HepG2 (cell line): Measurements from ENCODE around the gene IGFBP6. TPM values are rescaled to one million over a fixed set of nuclear protein-coding genes. Genes with fewer than 3 reads are reported as not detected.

Source experiments
- ATF7 ChIP-seq, 2 experiments: fragments of 450-650 bp in 1 of 2; sonication (generic) in 1 of 2; formaldehyde crosslinking in 1 of 2; IDR thresholded peaks; 2 replicates each; pipeline versions ENCODE4 v1.4.0 to v1.6.1; 2016 to 2020; ENCODE audit warnings: antibody characterized with exemption in 1 of 2, mild to moderate bottlenecking in 1 of 2, missing genetic modification reagents in 1 of 2
- CBX5 ChIP-seq: sonication (generic); formaldehyde crosslinking; IDR thresholded peaks from 2 replicates; pipeline ENCODE4 v1.4.0; 2020; ENCODE audit warnings: missing genetic modification reagents, borderline replicate concordance
- HOXA7 ChIP-seq: sonication (generic); formaldehyde crosslinking; IDR thresholded peaks from 2 replicates; pipeline ENCODE4 v1.8.1; 2022; ENCODE audit warnings: mild to moderate bottlenecking, missing genetic modification reagents, moderate library complexity
- KAT8 ChIP-seq: IDR thresholded peaks from 2 replicates; pipeline ENCODE4 v1.6.1; 2016; ENCODE audit warnings: missing genetic modification reagents, missing compliant biosample characterization
- KDM6A ChIP-seq: IDR thresholded peaks from 2 replicates; pipeline ENCODE4 v1.6.1; 2016; ENCODE audit warnings: low read depth
- NFATC3 ChIP-seq: sonication (generic); formaldehyde crosslinking; IDR thresholded peaks from 2 replicates; pipeline ENCODE4 v1.5.1; 2020; ENCODE audit warnings: mild to moderate bottlenecking, missing genetic modification reagents
- NR2F6 ChIP-seq, 2 experiments: IDR thresholded peaks; 2 replicates each; pipeline ENCODE4 v1.6.1; 2016; ENCODE audit warnings: antibody characterized with exemption in 1 of 2, mild to moderate bottlenecking in 1 of 2
- PCBP1 ChIP-seq: fragments of 200-400 bp; formaldehyde crosslinking; IDR thresholded peaks from 2 replicates; pipeline ENCODE4 v1.6.1; 2017; ENCODE audit warnings: mild to moderate bottlenecking, low read depth, low read length, borderline replicate concordance
- PRPF4 ChIP-seq: fragments of 200-400 bp; formaldehyde crosslinking; IDR thresholded peaks from 2 replicates; pipeline ENCODE4 v1.6.1; 2016; ENCODE audit warnings: low read length, low read depth; ENCODE audit not compliant: poor library complexity, severe bottlenecking
- TAF1 ChIP-seq: sonication (generic); formaldehyde crosslinking; IDR thresholded peaks from 2 replicates; pipeline ENCODE4 v1.4.0; 2020; ENCODE audit warnings: missing genetic modification reagents
- ZFAT ChIP-seq: sonication (generic); formaldehyde crosslinking; conservative IDR thresholded peaks from 2 replicates; pipeline ENCODE4 v1.8.1; 2023; ENCODE audit warnings: missing genetic modification reagents, inconsistent platforms
- ZNF224 ChIP-seq: sonication (generic); formaldehyde crosslinking; IDR thresholded peaks from 2 replicates; pipeline ENCODE4 v1.5.0; 2020; ENCODE audit warnings: mild to moderate bottlenecking, missing genetic modification reagents
- ZNF343 ChIP-seq: sonication (generic); formaldehyde crosslinking; IDR thresholded peaks from 2 replicates; pipeline ENCODE4 v1.4.0; 2020; ENCODE audit warnings: mild to moderate bottlenecking, missing genetic modification reagents
- ZNF564 ChIP-seq: sonication (generic); formaldehyde crosslinking; IDR thresholded peaks from 2 replicates; pipeline ENCODE4 v1.8.1; 2023; ENCODE audit warnings: mild to moderate bottlenecking, missing genetic modification reagents
- ZNF747 ChIP-seq: sonication (generic); formaldehyde crosslinking; IDR thresholded peaks from 2 replicates; pipeline ENCODE4 v1.8.1; 2023; ENCODE audit warnings: missing genetic modification reagents, mild to moderate bottlenecking, borderline replicate concordance
- polyA plus RNA-seq, 8 experiments: library from polyadenylated mRNA; depleted of rRNA in 3 of 8; stranded (reverse) in 7 of 8; unstranded in 1 of 8; fragments of >200 nt; fragmentation: Illumina TruSeq in 4 of 8; extraction: Trizol in 4 of 8; gene quantifications; 2 replicates each; pipeline versions ENCODE4 v1.2.1 to v1.2.3, GENCODE V29; 2011 to 2016; ENCODE audit warnings: low read depth in 4 of 8, missing spikeins in 1 of 8, mixed read lengths in 1 of 8; ENCODE audit not compliant: insufficient read depth in 1 of 8
- total RNA-seq, 5 experiments: library from RNA; depleted of rRNA; stranded (reverse); fragments of >200 nt; fragmentation: Illumina TruSeq; extraction: Trizol; gene quantifications; 2 replicates each; pipeline ENCODE4 v1.2.3, GENCODE V29; 2016; ENCODE audit warnings: low read depth in 1 of 5
- TF ChIP-seq, protein P1 (sequence below): sonication (generic); formaldehyde crosslinking; IDR thresholded peaks from 2 replicates; pipeline ENCODE4 v1.4.0; 2020; ENCODE audit warnings: mild to moderate bottlenecking, low read depth, missing genetic modification reagents
- TF ChIP-seq, protein P2 (sequence below): sonication (generic); formaldehyde crosslinking; IDR thresholded peaks from 2 replicates; pipeline ENCODE4 v1.5.0; 2020; ENCODE audit warnings: missing genetic modification reagents
- TF ChIP-seq, protein P3 (sequence below): fragments of 450-650 bp; IDR thresholded peaks from 2 replicates; pipeline ENCODE4 v1.6.1; 2017; ENCODE audit warnings: mild to moderate bottlenecking
- TF ChIP-seq, protein P4 (sequence below): sonication (generic); formaldehyde crosslinking; conservative IDR thresholded peaks from 2 replicates; pipeline ENCODE4 v1.4.0; 2020; ENCODE audit warnings: missing genetic modification reagents
- TF ChIP-seq, protein P5 (sequence below): sonication (generic); formaldehyde crosslinking; IDR thresholded peaks from 2 replicates; pipeline ENCODE4 v1.5.1; 2020; ENCODE audit warnings: mild to moderate bottlenecking, missing genetic modification reagents

The IGFBP6 gene
- total and polyA plus RNA-seq, 2 of the 13 experiments (the other 11 are each of a cell fraction or from before 2014, with no cell fraction given): 3.9 to 25.2 TPM

DNA sequence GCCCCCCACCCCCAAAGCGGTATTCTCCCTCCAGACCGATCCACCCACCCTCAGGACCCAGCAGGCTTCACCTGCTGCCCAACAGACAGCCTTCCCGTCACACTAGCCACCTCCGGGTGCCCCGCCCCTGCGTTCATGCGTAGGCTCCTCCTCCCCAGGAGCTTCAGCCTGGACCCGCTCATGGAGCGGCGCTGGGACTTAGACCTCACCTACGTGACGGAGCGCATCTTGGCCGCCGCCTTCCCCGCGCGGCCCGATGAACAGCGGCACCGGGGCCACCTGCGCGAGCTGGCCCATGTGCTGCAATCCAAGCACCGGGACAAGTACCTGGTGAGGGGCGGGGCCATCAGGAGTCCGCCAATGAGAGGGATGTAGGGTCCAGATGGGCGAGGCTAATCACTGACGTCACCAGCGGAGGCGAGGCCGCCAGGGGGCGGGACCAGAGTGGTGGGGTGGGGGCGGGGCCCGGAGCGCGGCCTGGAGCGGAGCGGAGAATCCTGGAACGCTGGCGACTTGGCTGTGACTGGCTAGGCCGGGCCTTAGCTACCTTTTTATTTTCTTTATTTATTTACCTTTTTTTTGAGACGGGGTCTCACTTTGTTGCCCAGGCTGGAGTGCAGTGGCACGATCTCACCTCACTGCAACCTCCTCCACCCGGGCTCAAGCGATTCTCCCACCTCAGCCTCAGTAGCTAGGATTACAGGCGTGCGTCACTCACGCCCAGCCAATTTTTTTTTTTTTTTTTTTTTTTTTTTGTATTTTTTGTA is 43.2 kb upstream of the IGFBP6 start (continued):
- TF ChIP-seq ZNF564: no peak
- no peak for TF ChIP-seq ZNF747 (CRISPR knock-in tag)
- TF ChIP-seq, protein P1, sequence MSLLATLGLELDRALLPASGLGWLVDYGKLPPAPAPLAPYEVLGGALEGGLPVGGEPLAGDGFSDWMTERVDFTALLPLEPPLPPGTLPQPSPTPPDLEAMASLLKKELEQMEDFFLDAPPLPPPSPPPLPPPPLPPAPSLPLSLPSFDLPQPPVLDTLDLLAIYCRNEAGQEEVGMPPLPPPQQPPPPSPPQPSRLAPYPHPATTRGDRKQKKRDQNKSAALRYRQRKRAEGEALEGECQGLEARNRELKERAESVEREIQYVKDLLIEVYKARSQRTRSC (CRISPR knock-in tag): no peak
- TF ChIP-seq, protein P2, sequence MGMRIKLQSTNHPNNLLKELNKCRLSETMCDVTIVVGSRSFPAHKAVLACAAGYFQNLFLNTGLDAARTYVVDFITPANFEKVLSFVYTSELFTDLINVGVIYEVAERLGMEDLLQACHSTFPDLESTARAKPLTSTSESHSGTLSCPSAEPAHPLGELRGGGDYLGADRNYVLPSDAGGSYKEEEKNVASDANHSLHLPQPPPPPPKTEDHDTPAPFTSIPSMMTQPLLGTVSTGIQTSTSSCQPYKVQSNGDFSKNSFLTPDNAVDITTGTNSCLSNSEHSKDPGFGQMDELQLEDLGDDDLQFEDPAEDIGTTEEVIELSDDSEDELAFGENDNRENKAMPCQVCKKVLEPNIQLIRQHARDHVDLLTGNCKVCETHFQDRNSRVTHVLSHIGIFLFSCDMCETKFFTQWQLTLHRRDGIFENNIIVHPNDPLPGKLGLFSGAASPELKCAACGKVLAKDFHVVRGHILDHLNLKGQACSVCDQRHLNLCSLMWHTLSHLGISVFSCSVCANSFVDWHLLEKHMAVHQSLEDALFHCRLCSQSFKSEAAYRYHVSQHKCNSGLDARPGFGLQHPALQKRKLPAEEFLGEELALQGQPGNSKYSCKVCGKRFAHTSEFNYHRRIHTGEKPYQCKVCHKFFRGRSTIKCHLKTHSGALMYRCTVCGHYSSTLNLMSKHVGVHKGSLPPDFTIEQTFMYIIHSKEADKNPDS: no peak
- TF ChIP-seq, protein P3, sequence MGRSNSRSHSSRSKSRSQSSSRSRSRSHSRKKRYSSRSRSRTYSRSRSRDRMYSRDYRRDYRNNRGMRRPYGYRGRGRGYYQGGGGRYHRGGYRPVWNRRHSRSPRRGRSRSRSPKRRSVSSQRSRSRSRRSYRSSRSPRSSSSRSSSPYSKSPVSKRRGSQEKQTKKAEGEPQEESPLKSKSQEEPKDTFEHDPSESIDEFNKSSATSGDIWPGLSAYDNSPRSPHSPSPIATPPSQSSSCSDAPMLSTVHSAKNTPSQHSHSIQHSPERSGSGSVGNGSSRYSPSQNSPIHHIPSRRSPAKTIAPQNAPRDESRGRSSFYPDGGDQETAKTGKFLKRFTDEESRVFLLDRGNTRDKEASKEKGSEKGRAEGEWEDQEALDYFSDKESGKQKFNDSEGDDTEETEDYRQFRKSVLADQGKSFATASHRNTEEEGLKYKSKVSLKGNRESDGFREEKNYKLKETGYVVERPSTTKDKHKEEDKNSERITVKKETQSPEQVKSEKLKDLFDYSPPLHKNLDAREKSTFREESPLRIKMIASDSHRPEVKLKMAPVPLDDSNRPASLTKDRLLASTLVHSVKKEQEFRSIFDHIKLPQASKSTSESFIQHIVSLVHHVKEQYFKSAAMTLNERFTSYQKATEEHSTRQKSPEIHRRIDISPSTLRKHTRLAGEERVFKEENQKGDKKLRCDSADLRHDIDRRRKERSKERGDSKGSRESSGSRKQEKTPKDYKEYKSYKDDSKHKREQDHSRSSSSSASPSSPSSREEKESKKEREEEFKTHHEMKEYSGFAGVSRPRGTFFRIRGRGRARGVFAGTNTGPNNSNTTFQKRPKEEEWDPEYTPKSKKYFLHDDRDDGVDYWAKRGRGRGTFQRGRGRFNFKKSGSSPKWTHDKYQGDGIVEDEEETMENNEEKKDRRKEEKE: no peak
- no peak for TF ChIP-seq KAT8 (CRISPR knock-in tag)
- no peak for TF ChIP-seq ZFAT (CRISPR knock-in tag)
- TF ChIP-seq ZNF224 (CRISPR knock-in tag): no peak
- TF ChIP-seq PCBP1: no peak
- TF ChIP-seq HOXA7 (CRISPR knock-in tag): no peak
- no peak for TF ChIP-seq NFATC3
- peak; percentile 38; the same call in 1 of the 2 replicates for TF ChIP-seq TAF1
- TF ChIP-seq, protein P4, sequence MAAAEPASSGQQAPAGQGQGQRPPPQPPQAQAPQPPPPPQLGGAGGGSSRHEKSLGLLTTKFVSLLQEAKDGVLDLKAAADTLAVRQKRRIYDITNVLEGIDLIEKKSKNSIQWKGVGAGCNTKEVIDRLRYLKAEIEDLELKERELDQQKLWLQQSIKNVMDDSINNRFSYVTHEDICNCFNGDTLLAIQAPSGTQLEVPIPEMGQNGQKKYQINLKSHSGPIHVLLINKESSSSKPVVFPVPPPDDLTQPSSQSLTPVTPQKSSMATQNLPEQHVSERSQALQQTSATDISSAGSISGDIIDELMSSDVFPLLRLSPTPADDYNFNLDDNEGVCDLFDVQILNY (CRISPR knock-in tag): no peak
- TF ChIP-seq ATF7 (IDR thresholded peaks at IDR 0.05): peak; percentile 76
- no peak for TF ChIP-seq ATF7 (CRISPR knock-in tag; IDR thresholded peaks at IDR 0.05)
- TF ChIP-seq PRPF4: no peak
- TF ChIP-seq, protein P5, sequence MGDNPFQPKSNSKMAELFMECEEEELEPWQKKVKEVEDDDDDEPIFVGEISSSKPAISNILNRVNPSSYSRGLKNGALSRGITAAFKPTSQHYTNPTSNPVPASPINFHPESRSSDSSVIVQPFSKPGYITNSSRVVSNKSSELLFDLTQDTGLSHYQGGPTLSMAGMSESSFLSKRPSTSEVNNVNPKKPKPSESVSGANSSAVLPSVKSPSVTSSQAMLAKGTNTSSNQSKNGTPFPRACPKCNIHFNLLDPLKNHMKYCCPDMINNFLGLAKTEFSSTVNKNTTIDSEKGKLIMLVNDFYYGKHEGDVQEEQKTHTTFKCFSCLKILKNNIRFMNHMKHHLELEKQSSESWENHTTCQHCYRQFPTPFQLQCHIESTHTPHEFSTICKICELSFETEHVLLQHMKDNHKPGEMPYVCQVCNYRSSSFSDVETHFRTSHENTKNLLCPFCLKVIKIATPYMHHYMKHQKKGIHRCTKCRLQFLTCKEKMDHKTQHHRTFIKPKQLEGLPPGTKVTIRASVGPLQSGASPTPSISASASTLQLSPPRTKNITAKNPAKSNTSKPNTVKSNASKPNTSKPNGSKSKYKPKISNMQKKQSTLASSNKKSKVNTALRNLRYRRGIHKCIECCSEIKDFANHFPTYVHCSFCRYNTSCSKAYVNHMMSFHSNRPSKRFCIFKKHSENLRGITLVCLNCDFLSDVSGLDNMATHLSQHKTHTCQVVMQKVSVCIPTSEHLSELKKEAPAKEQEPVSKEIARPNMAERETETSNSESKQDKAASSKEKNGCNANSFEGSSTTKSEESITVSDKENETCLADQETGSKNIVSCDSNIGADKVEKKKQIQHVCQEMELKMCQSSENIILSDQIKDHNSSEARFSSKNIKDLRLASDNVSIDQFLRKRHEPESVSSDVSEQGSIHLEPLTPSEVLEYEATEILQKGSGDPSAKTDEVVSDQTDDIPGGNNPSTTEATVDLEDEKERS (CRISPR knock-in tag): no peak
- TF ChIP-seq KDM6A (CRISPR knock-in tag): no peak
- no peak for TF ChIP-seq CBX5
- no peak for TF ChIP-seq ZNF343
- no peak for TF ChIP-seq NR2F6 (IDR thresholded peaks at IDR 0.05)
- no peak for TF ChIP-seq NR2F6 (CRISPR knock-in tag; IDR thresholded peaks at IDR 0.05)
